Right forelimb (tissue), 1 donor: ENCODE measurements around the gene EPS15.
"Not testable (repeated sequence)": the region's sequence is repeated elsewhere in the genome, so short reads cannot be mapped to it uniquely, and the experiment has no call there.

Experiments
- DNase-seq: peaks from one replicate; pipeline ENCODE4 v3.0.0-alpha.2; 2018

Gene EPS15

DNA sequence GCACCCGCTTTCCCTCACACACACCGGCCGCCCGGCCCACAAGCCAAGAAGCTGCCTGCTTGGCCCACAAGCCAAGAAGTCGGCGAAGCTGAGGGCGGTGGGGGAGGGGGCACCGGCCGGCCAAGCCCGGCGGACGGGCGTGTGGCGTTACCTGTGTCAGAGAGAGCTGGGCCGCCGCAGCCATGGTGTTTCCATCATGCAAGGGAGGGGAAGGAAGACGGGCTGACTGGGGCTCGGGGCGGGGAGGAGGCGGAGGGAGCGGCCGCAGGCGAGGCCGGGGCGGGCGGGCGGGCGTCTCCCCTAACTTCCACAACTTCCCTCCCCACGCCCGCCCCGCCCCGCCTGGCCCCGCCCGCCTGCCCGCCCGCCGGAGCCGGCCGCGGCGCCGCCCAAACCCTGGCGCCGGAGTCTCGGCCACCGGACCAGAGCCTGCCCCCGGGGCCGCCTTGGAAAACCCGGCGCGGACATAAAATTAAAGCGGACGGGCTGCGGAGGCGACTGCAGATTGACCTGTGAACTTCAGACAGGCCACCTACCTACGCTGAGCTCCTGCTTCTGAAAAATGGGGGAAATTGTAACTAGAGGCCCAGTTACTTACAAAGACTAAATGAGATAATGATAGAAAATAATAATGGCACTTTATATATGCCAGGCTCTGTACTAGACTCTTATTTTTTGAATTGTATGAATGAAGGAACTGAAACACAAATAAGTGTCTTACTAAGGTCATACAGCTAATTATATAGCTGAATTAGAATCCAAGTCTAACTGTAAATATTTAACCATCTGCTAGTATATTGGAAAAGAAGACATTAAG is at the start of gene EPS15:
Gene EPS15 (minus strand): TSS at position 219 of the 817 bp plus-strand sequence. CDS start 35 bp downstream, at position 184.
- peak; percentile 93 for DNase-seq

DNA sequence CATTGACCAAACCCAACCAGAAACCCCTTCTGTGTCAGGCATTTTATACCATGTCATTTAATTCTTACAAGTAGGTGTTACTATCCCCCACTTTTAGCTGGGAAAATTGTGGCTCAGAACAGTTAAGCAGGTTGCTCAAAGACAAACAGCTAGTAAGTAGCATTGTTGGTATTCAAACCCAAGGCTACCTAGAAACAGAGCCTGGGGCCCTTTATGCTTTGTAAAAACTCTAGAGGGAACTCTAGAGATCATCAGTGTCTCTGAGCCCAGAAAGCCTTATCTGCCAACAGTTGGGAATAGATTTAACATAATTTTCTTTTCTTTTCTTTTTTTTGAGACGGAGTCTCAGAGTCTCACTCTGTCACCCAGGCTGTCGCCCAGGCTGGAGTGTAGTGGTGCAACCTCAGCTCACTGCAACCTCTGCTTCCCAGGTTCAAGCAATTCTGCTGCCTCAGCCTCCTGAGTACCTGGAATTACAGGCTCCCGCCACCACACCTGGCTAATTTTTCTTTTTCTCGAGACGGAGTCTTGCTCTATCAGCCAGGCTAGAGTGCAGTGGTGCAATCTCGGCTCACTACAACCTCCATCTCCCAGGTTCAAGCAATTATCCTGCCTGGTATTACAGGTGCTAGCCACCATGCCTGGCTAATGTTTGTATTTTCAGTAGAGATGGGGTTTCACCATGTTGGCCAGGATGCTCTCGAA is 49.3 kb upstream of the EPS15 start:
- DNase-seq, result no peak

- DNase-seq, result no peak
Observed at GRCh38 chr1:51567653-51568052, 48.6 kb upstream of the EPS15 start.

DNA sequence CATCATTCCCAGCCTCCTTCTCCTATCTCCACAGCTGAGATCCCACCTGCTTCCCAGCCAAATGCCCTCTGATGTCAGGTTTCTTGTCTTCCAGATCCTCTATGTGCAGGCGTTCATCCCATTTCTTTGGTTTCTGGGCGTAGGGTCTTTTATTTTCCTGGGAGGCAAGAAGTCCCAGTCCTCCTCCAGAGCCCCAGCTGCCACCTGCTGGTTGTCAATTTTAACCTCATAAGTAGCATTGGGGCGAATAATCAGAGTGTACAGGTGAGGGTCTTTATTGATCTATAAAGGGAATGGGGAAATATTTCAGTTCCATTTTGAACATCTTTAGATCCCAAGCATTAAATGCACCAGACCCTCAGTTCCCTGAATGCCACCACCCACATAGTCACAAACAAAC is 47.2 kb upstream of the EPS15 start:
- no peak for DNase-seq

- DNase-seq, result no peak
Observed at GRCh38 chr1:51565009-51565408, 45.9 kb upstream of the EPS15 start.

- DNase-seq, result no peak
Observed at GRCh38 chr1:51564124-51564523, 45.1 kb upstream of the EPS15 start.

DNA sequence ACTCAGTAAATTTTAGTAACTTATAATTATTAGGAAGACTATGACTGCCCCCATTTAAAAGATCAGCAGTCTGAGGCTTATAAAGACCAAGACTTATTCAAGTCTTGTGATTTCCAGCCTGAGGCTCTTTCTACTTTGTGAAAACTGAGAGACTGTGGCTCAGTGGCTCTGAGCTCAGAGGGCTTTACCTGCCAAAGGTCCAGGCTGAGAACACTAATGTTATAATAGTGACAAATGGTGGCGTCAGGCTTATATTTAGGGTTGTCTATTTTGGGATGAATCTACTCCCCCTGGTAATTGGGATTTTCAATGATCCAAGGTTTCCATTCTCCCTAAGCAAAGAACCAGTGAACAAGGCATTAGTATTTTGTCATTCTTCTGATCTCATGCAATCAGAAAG is 42.6 kb upstream of the EPS15 start:
- DNase-seq, result no peak

DNA sequence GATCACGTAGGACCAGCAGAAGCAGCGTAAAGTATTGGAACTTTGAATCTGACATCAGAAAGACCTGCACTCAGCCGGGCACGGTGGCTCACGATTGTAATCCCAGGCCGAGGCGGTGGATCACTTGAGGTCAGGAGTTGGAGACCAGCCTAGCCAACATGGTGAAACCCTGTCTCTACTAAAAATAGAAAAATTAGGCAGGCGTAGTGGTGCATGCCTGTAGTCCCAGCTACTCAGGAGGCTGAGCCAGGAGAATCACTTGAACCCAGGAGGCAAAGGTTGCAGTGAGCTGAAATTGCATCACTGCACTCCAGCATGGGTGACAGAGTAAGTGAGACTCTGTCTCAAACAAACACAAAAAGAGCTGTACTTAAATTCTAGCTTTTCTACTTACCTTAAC is 41.8 kb upstream of the EPS15 start:
- not testable (repeated sequence) for DNase-seq

GRCh38 chr1:51560034-51560433 is 41.0 kb upstream of the EPS15 start:
- no peak for DNase-seq

GRCh38 chr1:51559501-51559900 is 40.4 kb upstream of the EPS15 start:
- no peak for DNase-seq

GRCh38 chr1:51559064-51559500 is 40.0 kb upstream of the EPS15 start:
- no peak for DNase-seq

DNA sequence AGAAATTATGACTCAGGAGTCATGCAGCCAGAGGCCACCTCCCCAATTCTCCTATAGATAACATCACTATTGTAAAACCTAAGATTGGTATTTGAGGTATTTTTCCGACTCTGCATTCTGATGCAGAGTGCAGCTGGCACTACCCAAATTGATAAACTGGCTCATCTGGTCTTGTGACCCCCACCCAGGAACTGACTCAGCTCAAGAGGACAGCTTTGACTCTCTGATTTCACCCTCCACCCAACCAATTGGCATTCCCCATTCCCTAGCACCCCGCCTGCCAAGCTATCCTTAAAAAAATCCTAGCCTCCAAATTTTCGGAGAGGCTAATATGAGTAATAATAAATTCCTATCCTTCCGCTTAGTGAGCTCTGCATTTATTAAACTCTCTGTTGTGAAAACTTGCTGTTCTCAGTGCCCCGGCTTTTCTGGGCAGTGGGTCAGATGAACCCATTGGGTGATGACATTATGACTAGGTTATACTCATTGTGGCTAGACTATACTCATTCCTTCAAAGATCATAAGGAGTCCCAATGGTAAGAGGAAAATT is 39.4 kb upstream of the EPS15 start:
- DNase-seq, result no peak

GRCh38 chr1:51557168-51557567 is 38.1 kb upstream of the EPS15 start:
- DNase-seq, result no peak

DNA sequence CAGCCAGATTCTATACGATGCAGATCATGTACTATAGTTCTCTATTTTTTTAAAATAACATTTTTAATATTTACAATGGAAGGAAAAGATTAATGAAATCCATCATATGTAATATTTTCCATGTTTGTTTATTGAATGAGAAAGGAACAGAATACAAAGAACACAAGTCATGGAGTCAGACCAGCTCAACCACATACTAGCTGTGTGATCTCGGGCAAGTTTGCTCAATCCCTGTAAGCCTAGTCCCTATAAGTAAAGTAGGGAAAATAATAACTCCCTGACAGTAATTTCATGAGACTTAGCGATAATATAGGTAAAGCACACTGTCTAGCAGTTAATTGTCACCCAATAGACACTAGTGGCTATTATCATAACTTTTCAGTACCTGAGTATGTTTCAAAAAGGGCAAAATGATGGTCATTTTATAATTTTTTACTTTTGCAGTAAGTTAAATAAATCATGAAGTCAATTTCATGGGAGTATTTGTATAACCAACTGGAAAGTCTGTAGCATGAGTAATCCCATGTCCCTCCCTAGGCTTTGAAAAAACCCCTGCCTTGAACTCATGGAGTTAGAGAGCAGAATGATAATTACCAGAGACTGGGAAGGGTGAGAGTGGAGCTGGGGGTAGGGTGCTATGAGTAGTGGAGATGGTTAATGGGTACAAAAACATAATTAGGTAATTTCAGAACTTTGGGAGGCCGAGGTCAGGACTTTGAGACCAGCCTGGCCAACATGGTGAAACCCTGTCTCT is 37.0 kb upstream of the EPS15 start:
- no peak for DNase-seq

- DNase-seq, result no peak
Observed at GRCh38 chr1:51553911-51554310, 34.8 kb upstream of the EPS15 start.

GRCh38 chr1:51552929-51553807 is 34.1 kb upstream of the EPS15 start:
- no peak for DNase-seq

DNA sequence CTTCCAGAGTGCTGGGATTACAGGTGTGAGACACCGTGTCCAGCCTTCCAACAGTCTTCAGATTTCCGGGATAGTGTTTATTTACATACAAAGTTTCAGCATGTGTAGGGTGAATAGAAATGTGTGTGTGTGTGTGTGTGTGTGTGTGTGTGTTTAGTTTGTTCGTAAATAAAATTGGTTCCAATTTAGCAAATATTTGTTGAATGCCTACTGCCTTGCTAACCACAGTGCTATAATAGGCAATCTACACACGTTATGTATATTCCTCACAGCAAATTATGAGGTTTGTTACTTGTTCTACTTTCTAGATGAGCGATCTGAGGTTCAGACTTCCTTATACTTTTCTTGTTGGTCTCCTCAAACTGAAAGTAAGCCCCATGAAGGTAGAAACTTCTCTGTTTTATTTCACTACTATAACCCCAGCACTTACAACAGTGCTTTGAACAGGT is 32.8 kb upstream of the EPS15 start:
- no peak for DNase-seq

DNA sequence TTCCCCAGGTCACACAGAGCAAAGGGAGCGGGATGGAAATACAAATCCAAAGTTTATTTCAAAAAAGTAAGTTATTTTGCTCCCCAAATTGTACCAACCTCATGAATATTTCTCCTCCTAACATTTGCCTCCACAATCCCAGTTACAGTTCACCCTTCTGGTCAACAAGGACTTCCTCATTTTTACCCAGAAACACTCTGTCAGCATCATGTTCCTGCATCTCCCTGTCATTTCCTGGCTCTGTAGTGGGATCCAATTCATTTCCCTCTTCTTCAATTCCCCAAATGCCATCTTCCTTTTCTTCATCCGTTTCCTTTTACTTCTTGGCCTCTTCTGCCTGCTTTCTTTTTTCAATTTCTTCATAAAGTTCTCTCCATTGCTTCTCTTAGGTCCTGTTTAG is 32.0 kb upstream of the EPS15 start:
- DNase-seq, result no peak

GRCh38 chr1:51549901-51550300 is 30.8 kb upstream of the EPS15 start:
- DNase-seq, result no peak

GRCh38 chr1:51549016-51549619 is 30.1 kb upstream of the EPS15 start:
- DNase-seq, result no peak

DNA sequence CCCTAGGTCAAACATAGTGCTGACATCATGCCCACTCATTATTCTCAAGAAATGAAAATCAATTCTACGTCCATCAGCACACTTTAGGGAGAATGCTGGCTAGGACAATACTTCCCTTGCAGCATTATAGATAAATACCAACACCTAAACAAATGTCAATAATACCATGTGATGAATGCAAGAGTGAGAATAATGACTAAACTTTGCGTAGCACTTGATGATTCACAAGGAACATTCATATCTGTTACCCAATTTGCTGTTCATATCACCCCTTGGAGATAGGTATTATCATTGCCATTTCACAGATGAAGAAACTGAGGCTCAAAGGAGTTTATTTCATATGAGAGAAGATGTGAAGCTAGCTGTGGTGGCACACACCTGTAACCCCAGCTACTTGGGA is 24.8 kb upstream of the EPS15 start:
- DNase-seq, result no peak
